Measurements from ENCODE around the gene PPP6R2. TPM values are rescaled to one million over a fixed set of nuclear protein-coding genes. Genes with fewer than 3 reads are reported as not detected.
A peak's percentile ranks its signal among the peaks of the same experiment; 100 is the strongest.
"Not testable (repeated sequence)": the region's sequence is repeated elsewhere in the genome, so short reads cannot be mapped to it uniquely, and the experiment has no call there.

PPP6R2 gene
- polyA plus RNA-seq, 1 donor (not counting 4 experiments of a cell fraction or from before 2014, with no cell fraction given): 19.8 TPM

- peak overlapping the region; percentile 85 for H3K9ac ChIP-seq (ENCODE audit: control insufficient read depth, extremely low read depth, insufficient read depth, low read length)
- peak overlapping the region; percentile 42 to 65 (median 63) for H3K4me3 ChIP-seq (ENCODE audit: control insufficient read depth in 2 of 3, extremely low read depth in 1 of 3, insufficient read depth in 2 of 3, low read depth in 1 of 3, low read length in 3 of 3)
- no peaks in the 10 kb centered on the region for H3K9me3 ChIP-seq (ENCODE audit: control insufficient read depth, low read depth, low read length)
- peak overlapping the region; percentile 76 for H3K27ac ChIP-seq (ENCODE audit: control insufficient read depth, insufficient read depth, low read length)
- no peaks in the 10 kb centered on the region for H4K20me1 ChIP-seq (ENCODE audit: control insufficient read depth, extremely low read depth, insufficient read depth, low read length)
- FAIRE-seq: no peak
- dilution Hi-C loops (cut with MboI; ENCODE audit: extremely low pct_ligation_motif_present, low sequenced_read_pairs): no loop called here
- TF ChIP-seq EZH2 (IDR thresholded peaks at IDR 0.05; ENCODE audit: low read length): no peak
- TF ChIP-seq CTCF (optimal IDR thresholded peaks at IDR 0.05 in 1 of 3, IDR thresholded peaks at IDR 0.05 in 1 of 3, conservative IDR thresholded peaks at IDR 0.05 in 1 of 3; ENCODE audit: extremely low read depth in 1 of 3, insufficient read depth in 2 of 3, low read length in 3 of 3): no peak
- peaks cover 15% of the 10 kb centered on the region for H3K4me1 ChIP-seq (ENCODE audit: control insufficient read depth, extremely low read depth, insufficient read depth, low read length)
- H3K27me3 ChIP-seq (ENCODE audit: control insufficient read depth, extremely low read depth, insufficient read depth, low read length): no peaks in the 10 kb centered on the region
- DNase-seq (ENCODE audit: low read depth, low spot score): no peak
- no peaks in the 10 kb centered on the region for H3K36me3 ChIP-seq (ENCODE audit: control insufficient read depth in 2 of 2, extremely low read depth in 1 of 2, insufficient read depth in 2 of 2, low read length in 2 of 2)
- peak overlapping the region; percentile 79 for H3K4me2 ChIP-seq (ENCODE audit: control insufficient read depth, extremely low read depth, insufficient read depth, low read depth, low read length)
- no peaks in the 10 kb centered on the region for H3K9me1 ChIP-seq (ENCODE audit: control insufficient read depth, extremely low read depth, insufficient read depth, low read length)
- H2AFZ ChIP-seq (ENCODE audit: control insufficient read depth, low read length): peak overlapping the region; percentile 77
- H3K79me2 ChIP-seq (ENCODE audit: control insufficient read depth, insufficient read depth, low read length): no peaks in the 10 kb centered on the region
Measured at GRCh38 chr22:50327711-50328019, 15.5 kb upstream of the PPP6R2 start.

- FAIRE-seq (peak; percentile 67), DNase-seq (ENCODE audit: low read depth, low spot score) (no peak)
- no peak overlapping the region for H3K9ac ChIP-seq (ENCODE audit: control insufficient read depth, extremely low read depth, insufficient read depth, low read length)
- peaks cover 15% of the 10 kb centered on the region for H3K4me1 ChIP-seq (ENCODE audit: control insufficient read depth, extremely low read depth, insufficient read depth, low read length)
- H3K9me3 ChIP-seq (ENCODE audit: control insufficient read depth, low read depth, low read length): no peaks in the 10 kb centered on the region
- H3K4me3 ChIP-seq (ENCODE audit: control insufficient read depth in 2 of 3, extremely low read depth in 1 of 3, insufficient read depth in 2 of 3, low read depth in 1 of 3, low read length in 3 of 3): no peak overlapping the region
- no peak overlapping the region for H3K27ac ChIP-seq (ENCODE audit: control insufficient read depth, insufficient read depth, low read length)
- H3K79me2 ChIP-seq (ENCODE audit: control insufficient read depth, insufficient read depth, low read length): no peaks in the 10 kb centered on the region
- no peak for TF ChIP-seq CTCF (optimal IDR thresholded peaks at IDR 0.05 in 1 of 3, IDR thresholded peaks at IDR 0.05 in 1 of 3, conservative IDR thresholded peaks at IDR 0.05 in 1 of 3; ENCODE audit: extremely low read depth in 1 of 3, insufficient read depth in 2 of 3, low read length in 3 of 3)
- no peak for TF ChIP-seq EZH2 (IDR thresholded peaks at IDR 0.05; ENCODE audit: low read length)
- no peaks in the 10 kb centered on the region for H3K9me1 ChIP-seq (ENCODE audit: control insufficient read depth, extremely low read depth, insufficient read depth, low read length)
- no peaks in the 10 kb centered on the region for H4K20me1 ChIP-seq (ENCODE audit: control insufficient read depth, extremely low read depth, insufficient read depth, low read length)
- no peaks in the 10 kb centered on the region for H3K27me3 ChIP-seq (ENCODE audit: control insufficient read depth, extremely low read depth, insufficient read depth, low read length)
- dilution Hi-C loops (cut with MboI; ENCODE audit: extremely low pct_ligation_motif_present, low sequenced_read_pairs): no loop called here
- H2AFZ ChIP-seq (ENCODE audit: control insufficient read depth, low read length): no peak overlapping the region
- no peak overlapping the region for H3K4me2 ChIP-seq (ENCODE audit: control insufficient read depth, extremely low read depth, insufficient read depth, low read depth, low read length)
- H3K36me3 ChIP-seq (ENCODE audit: control insufficient read depth in 2 of 2, extremely low read depth in 1 of 2, insufficient read depth in 2 of 2, low read length in 2 of 2): no peaks in the 10 kb centered on the region
Measured at GRCh38 chr22:50329236-50329635, 13.9 kb upstream of the PPP6R2 start.

GRCh38 chr22:50334433-50334832, 8.7 kb upstream of the PPP6R2 start:
- H3K4me3 ChIP-seq (ENCODE audit: control insufficient read depth in 2 of 3, extremely low read depth in 1 of 3, insufficient read depth in 2 of 3, low read depth in 1 of 3, low read length in 3 of 3); H3K9me3 ChIP-seq (ENCODE audit: control insufficient read depth, low read depth, low read length); H3K27ac ChIP-seq (ENCODE audit: control insufficient read depth, insufficient read depth, low read length); H3K27me3 ChIP-seq (ENCODE audit: control insufficient read depth, extremely low read depth, insufficient read depth, low read length); dilution Hi-C loops (cut with MboI; ENCODE audit: extremely low pct_ligation_motif_present, low sequenced_read_pairs); DNase-seq (ENCODE audit: low read depth, low spot score); H2AFZ ChIP-seq (ENCODE audit: control insufficient read depth, low read length); H3K4me2 ChIP-seq (ENCODE audit: control insufficient read depth, extremely low read depth, insufficient read depth, low read depth, low read length); FAIRE-seq; H3K4me1 ChIP-seq (ENCODE audit: control insufficient read depth, extremely low read depth, insufficient read depth, low read length); H3K79me2 ChIP-seq (ENCODE audit: control insufficient read depth, insufficient read depth, low read length); H3K9me1 ChIP-seq (ENCODE audit: control insufficient read depth, extremely low read depth, insufficient read depth, low read length); H3K36me3 ChIP-seq (ENCODE audit: control insufficient read depth in 2 of 2, extremely low read depth in 1 of 2, insufficient read depth in 2 of 2, low read length in 2 of 2); H3K9ac ChIP-seq (ENCODE audit: control insufficient read depth, extremely low read depth, insufficient read depth, low read length); H4K20me1 ChIP-seq (ENCODE audit: control insufficient read depth, extremely low read depth, insufficient read depth, low read length): not testable (repeated sequence)

Data from keratinocyte (primary cell).